Measurements from ENCODE around the gene PPFIA3.

The PPFIA3 gene

GRCh38 chr19:49086296-49086695 lies 33.0 kb upstream of the PPFIA3 start:
- no peak for TF ChIP-seq CTCF (IDR thresholded peaks at IDR 0.05; ENCODE audit: insufficient read depth, low read length, missing control alignments)

GRCh38 chr19:49091391-49092038 lies 27.8 kb upstream of the PPFIA3 start:
- H3K4me3 ChIP-seq (ENCODE audit: low read depth, low read length) = no peak overlapping the region
- DNase-seq (ENCODE audit: low read depth, low spot score) = no peak
- ChIA-PET CTCF (interaction anchor here (1.5 to 7.4 kb wide), 2 partner anchors 13 to 14 kb away, joined by 4 to 66 read pairs; no protein-coding TSS in a partner anchor), POLR2A (no interaction called here)
- TF ChIP-seq CTCF (IDR thresholded peaks at IDR 0.05; ENCODE audit: insufficient read depth, low read length, missing control alignments) = no peak

More at GRCh38 chr19:49086296-49086695, 33.0 kb upstream of the PPFIA3 start:
- POLR2A ChIA-PET = no interaction called here
- DNase-seq (ENCODE audit: low read depth, low spot score) = no peak
- H3K4me3 ChIP-seq (ENCODE audit: low read depth, low read length) = peak overlapping the region; percentile 95
- CTCF ChIA-PET = interaction anchor here (0.8 to 4.0 kb wide), 4 partner anchors 11 to 113 kb away, joined by 3 to 76 read pairs (median 4); no protein-coding TSS in a partner anchor

- POLR2A ChIA-PET = no interaction called here
- no peak for DNase-seq (ENCODE audit: low read depth, low spot score)
- CTCF ChIA-PET = interaction anchor here (1.0 to 7.4 kb wide), 3 partner anchors 12 to 106 kb away, joined by 4 to 66 read pairs (median 5); partner anchors contain the start of gene LIN7B
- H3K4me3 ChIP-seq (ENCODE audit: low read depth, low read length) = no peak overlapping the region
- TF ChIP-seq CTCF (IDR thresholded peaks at IDR 0.05; ENCODE audit: insufficient read depth, low read length, missing control alignments) = no peak
Observed at GRCh38 chr19:49092686-49093085, 26.7 kb upstream of the PPFIA3 start.

- ChIA-PET POLR2A (no interaction called here), CTCF (interaction anchor here (0.7 to 7.4 kb wide), 13 partner anchors 7 to 132 kb away, joined by 3 to 76 read pairs (median 5); partner anchors contain the start of gene LIN7B)
- DNase-seq (ENCODE audit: low read depth, low spot score) = no peak
- TF ChIP-seq CTCF (IDR thresholded peaks at IDR 0.05; ENCODE audit: insufficient read depth, low read length, missing control alignments) = no peak
- no peak overlapping the region for H3K4me3 ChIP-seq (ENCODE audit: low read depth, low read length)
Observed at GRCh38 chr19:49094505-49095482, 24.6 kb upstream of the PPFIA3 start.

GRCh38 chr19:49097453-49098288 lies 21.7 kb upstream of the PPFIA3 start:
- DNase-seq (ENCODE audit: low read depth, low spot score) = peak; percentile 17
- peak; percentile 95 for TF ChIP-seq CTCF (IDR thresholded peaks at IDR 0.05; ENCODE audit: insufficient read depth, low read length, missing control alignments)
- CTCF ChIA-PET = interaction anchor here (0.6 to 7.4 kb wide), 45 partner anchors 7 to 319 kb away, joined by 3 to 95 read pairs (median 6); partner anchors contain the start of genes GYS1, LIN7B and RUVBL2
- POLR2A ChIA-PET = interaction anchor here (1.1 kb wide), 1 partner anchor 9 kb away, joined by 7 read pairs; no protein-coding TSS in a partner anchor
- no peak overlapping the region for H3K4me3 ChIP-seq (ENCODE audit: low read depth, low read length)

Data from AG04449 (cell line).